Measurements from ENCODE around the gene CDH4. TPM values are rescaled to one million over a fixed set of nuclear protein-coding genes. Genes with fewer than 3 reads are reported as not detected.

CDH4 gene
- total and polyA plus RNA-seq, 2 of the 4 experiments (the other 2 are of a cell fraction): 1.6 to 3.5 TPM

- 94% methylated on average over 3 of the region's 7 CpGs; no CpG with 5 or more reads in 1 of the 2 experiments for WGBS, 2 experiments (ENCODE audit: extremely low coverage in 2 of 2, insufficient read length in 1 of 2)
- Histone ChIP-seq H4K8ac (ENCODE audit: low read depth in 2 of 2, low read length in 2 of 2) (no peak overlapping the region), H3K56ac (ENCODE audit: extremely low read depth, insufficient read depth, low read length) (no peak overlapping the region), H4K20me1 (ENCODE audit: insufficient read depth, low read length) (no peaks in the 10 kb centered on the region), H3K18ac (ENCODE audit: low read depth, low read length) (no peak overlapping the region), H4K91ac (ENCODE audit: insufficient read depth, low read depth, low read length) (no peak overlapping the region), H2AFZ (replicated peaks; ENCODE audit: low read length, poor library complexity) (no peak overlapping the region), H2AK5ac (ENCODE audit: low read depth, low read length) (no peak overlapping the region), H3K9me1 (ENCODE audit: insufficient read depth, low read length) (0 out of 2 replicates have a peak, but pooled peaks cover 2% of the 10 kb centered on the region), H3K9ac (ENCODE audit: low read depth, low read length) (no peak overlapping the region), H3K14ac (replicated peaks; ENCODE audit: low read depth, low read length) (no peak overlapping the region), H3K27ac (ENCODE audit: insufficient read depth, low read length) (no peak overlapping the region), H3K4ac (ENCODE audit: low read depth, low read length) (no peak overlapping the region), H4K5ac (ENCODE audit: low read depth, low read length) (no peak overlapping the region), H3K4me1 (ENCODE audit: control insufficient read depth, insufficient read depth, low read length) (peaks cover 6% of the 10 kb centered on the region; the same call in 1 of the 2 replicates), H2BK20ac (ENCODE audit: low read depth, low read length) (no peak overlapping the region), H3K23ac (ENCODE audit: low read depth, low read length) (no peak overlapping the region), H3K4me2 (ENCODE audit: low read depth, low read length) (no peak overlapping the region), H2BK15ac (ENCODE audit: low read depth, low read length) (no peak overlapping the region), H2AK9ac (replicated peaks; ENCODE audit: low read depth, low read length, poor library complexity) (no peak overlapping the region), H3K36me3 (ENCODE audit: control insufficient read depth, insufficient read depth, low read length) (peaks cover 1% of the 10 kb centered on the region; the same call in 1 of the 2 replicates), H3K4me3 (ENCODE audit: insufficient read depth, low read depth, low read length) (no peak overlapping the region), H3K9me3 (ENCODE audit: control insufficient read depth, insufficient read depth, low read length) (peaks cover 3% of the 10 kb centered on the region), H2BK120ac (ENCODE audit: low read depth, low read length) (no peak overlapping the region), H3K27me3 (ENCODE audit: control insufficient read depth, insufficient read depth, low read length) (peaks cover under 1% of the 10 kb centered on the region; the same call in 1 of the 2 replicates), H2BK5ac (ENCODE audit: low read depth, low read length, poor library complexity, severe bottlenecking) (no peak overlapping the region), H3K79me1 (ENCODE audit: low read depth in 1 of 2, low read length in 2 of 2) (peaks cover 6 to 9% of the 10 kb centered on the region in 2 experiments; a peak in 1 of 4 replicates)
- intact Hi-C loops (cut with micrococcal nuclease): loop anchor here (10.0 kb wide), 1 partner anchor 1202 kb away; no protein-coding TSS in a partner anchor
- TF ChIP-seq CTCF (conservative IDR thresholded peaks at IDR 0.05; ENCODE audit: low read depth, low read length) (no peak), CEBPB (IDR thresholded peaks at IDR 0.05; ENCODE audit: low read depth, low read length) (no peak), NFE2L2 (IDR thresholded peaks at IDR 0.05; ENCODE audit: low read depth, low read length) (no peak), RCOR1 (IDR thresholded peaks at IDR 0.05; ENCODE audit: insufficient replicate concordance, low read length) (no peak), RAD21 (IDR thresholded peaks at IDR 0.05; ENCODE audit: low read length) (no peak), MXI1 (IDR thresholded peaks at IDR 0.05; ENCODE audit: borderline replicate concordance, low read depth, low read length) (no peak), CHD1 (IDR thresholded peaks at IDR 0.05; ENCODE audit: low read depth, low read length) (no peak), FOS (IDR thresholded peaks at IDR 0.05; ENCODE audit: low read depth, low read length) (no peak), POLR2A (IDR thresholded peaks at IDR 0.05; ENCODE audit: low read depth, low read length) (no peak), RFX5 (IDR thresholded peaks at IDR 0.05; ENCODE audit: low read depth, low read length) (no peak), MAZ (IDR thresholded peaks at IDR 0.05; ENCODE audit: borderline replicate concordance, low read depth, low read length) (no peak), MAFK (IDR thresholded peaks at IDR 0.05; ENCODE audit: low read depth, low read length) (no peak), BHLHE40 (IDR thresholded peaks at IDR 0.05; ENCODE audit: low read depth, low read length) (no peak), USF2 (IDR thresholded peaks at IDR 0.05; ENCODE audit: low read depth, low read length) (no peak)
- ChIA-PET CTCF (no interaction called here), POLR2A (ENCODE audit: unreplicated experiment) (no interaction called here)
- ATAC-seq (ENCODE audit: low read depth): no peak
- in situ Hi-C loops (cut with MboI; ENCODE audit: low sequenced_read_pairs): loop anchor here (25.0 kb wide), 1 partner anchor 630 kb away; no protein-coding TSS in a partner anchor
- dilution Hi-C loops (cut with HindIII; ENCODE audit: low sequenced_read_pairs, unreplicated experiment): no loop called here
- no TSS peak for BruUV-seq (replicated peaks)
- no peak for DNase-seq
Measured at GRCh38 chr20:61256824-61257223, 4.8 kb downstream of the CDH4 start.

Data from IMR-90 (cell line).